Stimulated activated CD4-positive, alpha-beta T cell treated with anti-CD3 and anti-CD28 coated beads, TNF-alpha, amount 100 ng/mL, for 24 hours (primary cell): ENCODE data around the gene TNNT2.

Experiments used
- DNase-seq, 3 experiments: peaks; one replicate each; pipeline ENCODE4 v3.0.0-alpha.2; 2020; ENCODE audit warnings: low read depth in 3 of 3

The TNNT2 gene

GRCh38 chr1:201334325-201335173 is 42.9 kb downstream of the TNNT2 start:
- no peak for DNase-seq

- DNase-seq, result no peak
These were observed 44.7 kb downstream of the TNNT2 start for GRCh38 chr1:201332616-201333335.

DNA sequence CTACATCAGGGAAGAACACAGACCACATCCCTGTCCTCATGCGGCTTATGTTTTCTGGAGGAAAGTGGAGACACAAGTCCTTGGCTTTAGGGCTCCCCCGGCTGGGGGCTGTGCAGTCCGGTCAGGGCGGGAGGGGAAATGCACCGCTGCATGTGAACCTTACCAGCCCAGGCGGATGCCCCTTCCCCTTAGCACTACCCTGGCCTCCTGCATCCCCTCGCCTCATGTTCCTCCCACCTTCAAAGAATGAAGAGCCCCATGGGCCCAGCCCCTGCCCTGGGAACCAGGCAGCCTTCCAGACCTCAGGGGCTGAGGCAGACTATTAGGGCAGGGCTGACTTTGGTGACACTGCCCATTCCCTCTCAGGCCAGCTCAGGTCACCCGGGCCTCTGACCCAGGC is 45.5 kb downstream of the TNNT2 start:
- DNase-seq, result no peak

GRCh38 chr1:201331166-201331565 is 46.3 kb downstream of the TNNT2 start:
- no peak for DNase-seq

GRCh38 chr1:201330541-201330940 is 46.9 kb downstream of the TNNT2 start:
- no peak for DNase-seq

- DNase-seq, result no peak
These were observed 47.7 kb downstream of the TNNT2 start for GRCh38 chr1:201329801-201330200.

GRCh38 chr1:201329286-201329685 is 48.2 kb downstream of the TNNT2 start:
- no peak for DNase-seq

DNA sequence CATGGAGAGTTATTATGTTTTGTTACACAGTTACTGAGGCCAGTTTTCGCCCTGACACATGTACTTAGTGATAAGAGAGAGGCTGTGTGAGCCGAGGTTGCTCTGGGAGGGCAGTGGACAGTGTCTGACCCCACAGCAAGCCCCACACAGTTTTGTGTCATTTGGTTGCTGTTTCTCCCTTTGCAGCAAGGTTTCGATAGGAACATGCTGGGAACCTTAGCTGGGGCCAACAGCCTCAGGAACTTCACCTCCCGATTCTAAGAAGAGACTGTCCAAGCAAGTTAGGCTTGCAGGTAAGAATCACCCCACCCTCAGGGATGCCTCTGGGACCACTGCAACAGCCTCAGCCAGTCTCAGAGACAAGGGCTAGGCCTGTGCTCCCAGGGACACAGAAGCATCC is 48.9 kb downstream of the TNNT2 start:
- DNase-seq, result no peak

DNA sequence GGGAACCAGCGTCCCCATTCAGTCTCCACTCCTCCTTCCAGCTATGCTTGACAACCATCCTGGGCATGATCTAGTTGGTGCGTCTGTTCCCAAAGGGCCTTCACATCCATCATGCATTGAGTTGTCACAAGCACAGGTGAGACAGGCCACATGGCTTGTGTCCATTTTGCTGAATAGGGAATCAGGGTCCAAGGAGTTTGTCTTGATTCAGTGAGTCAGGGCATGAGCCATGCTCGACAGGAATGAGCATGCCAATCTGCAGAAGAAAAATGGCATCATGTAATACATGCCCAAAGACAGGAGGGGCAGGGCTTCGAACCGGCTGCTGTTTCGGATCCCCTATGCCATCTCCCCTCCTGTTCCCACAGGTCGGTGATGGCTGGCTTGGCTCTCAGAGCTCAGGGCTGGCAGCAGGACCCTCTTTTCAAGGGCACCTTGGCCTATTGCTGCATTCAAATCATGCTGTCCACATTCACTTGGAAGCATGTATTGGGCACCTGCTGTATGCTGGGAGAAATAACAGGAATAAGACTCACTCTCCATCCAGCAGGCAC is 49.7 kb downstream of the TNNT2 start:
- no peak for DNase-seq

GRCh38 chr1:201326710-201327109 is 50.8 kb downstream of the TNNT2 start:
- no peak for DNase-seq

DNA sequence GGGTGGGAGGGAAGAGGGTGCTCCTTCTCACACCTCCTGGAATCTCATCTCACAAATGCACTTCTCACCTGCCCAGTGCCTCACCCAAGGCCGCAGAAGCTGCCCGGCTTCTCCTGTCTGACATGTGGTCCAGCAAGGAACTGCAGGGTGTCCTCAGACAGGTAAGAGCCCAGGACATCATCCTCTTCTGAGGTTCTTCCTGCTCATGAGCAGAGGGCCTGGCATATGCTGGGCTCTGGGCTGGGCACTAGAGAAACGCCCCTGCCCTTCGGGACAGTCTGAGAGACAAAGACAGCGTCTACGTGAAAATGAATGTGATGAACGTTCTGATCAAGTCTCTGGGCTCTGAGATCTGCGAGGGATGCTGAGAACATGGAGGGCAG is 51.8 kb downstream of the TNNT2 start:
- no peak for DNase-seq

- no peak for DNase-seq
These were observed 52.4 kb downstream of the TNNT2 start for GRCh38 chr1:201324821-201325677.

- no peak for DNase-seq
These were observed 53.2 kb downstream of the TNNT2 start for GRCh38 chr1:201324306-201324705.

GRCh38 chr1:201322653-201323510 is 54.6 kb downstream of the TNNT2 start:
- no peak for DNase-seq

DNA sequence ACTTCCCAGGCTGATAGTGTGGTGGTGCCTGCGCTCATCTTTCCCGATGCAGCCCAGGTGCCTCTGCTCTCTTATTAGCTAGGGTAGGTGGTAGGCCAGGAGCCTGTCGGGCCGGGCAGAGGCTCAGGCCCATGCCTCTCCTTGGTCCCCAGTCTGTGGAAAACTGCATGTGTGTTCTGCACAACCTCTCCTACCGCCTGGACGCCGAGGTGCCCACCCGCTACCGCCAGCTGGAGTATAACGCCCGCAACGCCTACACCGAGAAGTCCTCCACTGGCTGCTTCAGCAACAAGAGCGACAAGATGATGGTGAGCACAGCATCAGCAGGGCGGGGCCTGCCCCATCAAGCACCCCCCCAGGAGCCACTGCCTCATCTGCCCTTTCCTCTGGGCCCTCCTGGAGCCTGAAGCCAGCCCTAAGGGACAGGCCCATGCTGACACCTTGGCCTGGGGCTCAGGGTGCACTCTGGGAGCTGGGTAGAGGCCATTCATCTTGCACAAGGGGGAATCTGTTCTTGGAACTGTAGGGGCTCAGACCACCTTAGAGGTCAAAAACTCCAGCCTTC is 55.6 kb downstream of the TNNT2 start:
- no peak for DNase-seq

DNA sequence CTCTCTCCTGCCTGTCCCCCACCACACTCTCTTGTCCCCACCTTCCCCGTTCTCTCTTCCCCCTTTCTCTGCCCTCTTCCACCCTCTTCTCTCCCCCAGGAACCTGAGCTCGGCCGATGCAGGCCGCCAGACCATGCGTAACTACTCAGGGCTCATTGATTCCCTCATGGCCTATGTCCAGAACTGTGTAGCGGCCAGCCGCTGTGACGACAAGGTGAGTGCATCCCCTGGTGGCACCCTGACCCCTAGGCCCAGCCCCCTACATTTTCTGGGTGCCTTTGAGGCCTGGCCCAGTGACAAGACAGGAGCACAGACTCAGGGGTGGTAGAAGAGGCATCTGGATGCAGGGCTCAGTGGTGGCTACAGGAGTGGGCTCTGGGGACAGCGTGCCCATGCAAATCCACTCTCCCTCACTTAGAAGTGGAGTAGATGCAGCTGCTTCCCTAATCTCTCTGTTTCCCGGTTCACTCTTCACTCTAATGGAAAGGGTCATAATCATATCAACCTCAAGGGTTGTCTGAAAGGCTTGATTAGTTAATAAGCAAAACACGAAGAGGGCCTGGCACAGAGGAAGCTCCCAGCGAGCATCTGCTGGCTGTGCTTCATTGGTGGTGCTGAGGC is 57.2 kb downstream of the TNNT2 start:
- no peak for DNase-seq

DNA sequence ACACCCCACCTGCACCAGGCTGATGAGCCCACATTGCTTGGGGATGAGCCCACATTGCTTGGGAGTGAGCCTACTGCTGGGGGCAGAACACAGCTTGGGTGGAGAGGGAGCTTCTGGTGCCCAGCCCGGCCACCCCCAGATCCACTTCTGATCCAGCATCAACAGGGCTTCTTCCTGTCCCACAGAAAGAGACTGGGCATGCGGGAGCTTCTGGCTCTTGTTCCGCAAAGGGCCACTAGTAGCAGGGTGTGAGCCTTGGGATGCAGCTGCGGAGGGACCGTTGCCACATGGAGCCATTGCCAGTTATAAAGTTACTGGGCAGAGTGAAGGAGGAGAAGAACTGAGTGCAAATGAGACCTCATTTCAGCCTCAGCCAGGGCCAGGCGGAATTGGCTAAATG is 57.8 kb downstream of the TNNT2 start:
- DNase-seq, result no peak

GRCh38 chr1:201318504-201319340 is 58.8 kb downstream of the TNNT2 start:
- no peak for DNase-seq

DNA sequence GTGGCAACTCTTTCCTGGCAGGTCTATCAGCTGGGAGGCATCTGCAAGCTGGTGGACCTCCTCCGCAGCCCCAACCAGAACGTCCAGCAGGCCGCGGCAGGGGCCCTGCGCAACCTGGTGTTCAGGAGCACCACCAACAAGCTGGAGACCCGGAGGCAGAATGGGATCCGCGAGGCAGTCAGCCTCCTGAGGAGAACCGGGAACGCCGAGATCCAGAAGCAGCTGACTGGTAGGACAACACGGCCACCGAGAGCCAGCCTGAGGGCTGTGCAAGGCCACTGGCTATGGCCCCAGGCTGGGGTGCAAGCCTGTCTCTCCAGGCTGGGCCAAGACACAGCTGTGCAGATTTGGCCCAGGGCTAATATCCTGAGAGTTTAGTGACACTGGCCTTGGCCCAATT is 59.9 kb downstream of the TNNT2 start:
- no peak for DNase-seq
